Esophagus muscularis mucosa (tissue), 4 donors: ENCODE results near the gene SLX4IP. TPM values are rescaled to one million over a fixed set of nuclear protein-coding genes. Genes with fewer than 3 reads are reported as not detected.

ENCODE experiments used
- DNase-seq: peaks from one replicate; pipeline ENCODE4 v3.0.0-alpha.2; 2017; ENCODE audit errors: extremely low spot score
- H3K27ac ChIP-seq, 4 donors: fragments of 200-600 bp; sonication (generic); replicated peaks in 1 of 4; 1 replicate in 3 of 4; 2 replicates in 1 of 4; pipeline ENCODE4 v1.5.1; 2016 to 2019; ENCODE audit warnings: mild to moderate bottlenecking in 1 of 4
- H3K27me3 ChIP-seq, 4 donors: fragments of 200-600 bp; sonication (generic); one replicate each; pipeline versions ENCODE4 v1.5.1 to v1.6.0; 2016 to 2019
- H3K36me3 ChIP-seq, 4 donors: fragments of 200-600 bp; sonication (generic); one replicate each; pipeline ENCODE4 v1.5.1; 2016 to 2019
- H3K4me1 ChIP-seq, 4 donors: fragments of 200-600 bp; sonication (generic); one replicate each; pipeline ENCODE4 v1.5.1; 2016 to 2019
- H3K4me3 ChIP-seq, 4 donors: fragments of 200-600 bp; sonication (generic); 1 replicate in 2 of 4; 2 replicates in 2 of 4; pipeline ENCODE4 v1.5.1; 2016 to 2019; ENCODE audit warnings: mild to moderate bottlenecking in 4 of 4, moderate library complexity in 1 of 4
- H3K9me3 ChIP-seq, 4 donors: fragments of 200-600 bp; sonication (generic); 1 replicate in 3 of 4; 2 replicates in 1 of 4; pipeline ENCODE4 v1.5.1; 2016 to 2019
- EP300 ChIP-seq: sonication (generic); formaldehyde crosslinking; IDR thresholded peaks from one replicate; pipeline ENCODE4 v1.6.1; 2017; ENCODE audit warnings: antibody characterized with exemption
- POLR2A ChIP-seq: fragments of 450-650 bp; IDR thresholded peaks from one replicate; pipeline ENCODE4 v1.6.1; 2017; ENCODE audit warnings: antibody characterized with exemption, moderate library complexity, mild to moderate bottlenecking, low read depth
- POLR2AphosphoS5 ChIP-seq, 2 donors: sonication (generic); formaldehyde crosslinking; IDR thresholded peaks; one replicate each; pipeline ENCODE4 v1.6.1; 2017; ENCODE audit warnings: antibody characterized with exemption in 2 of 2
- WGBS: methylation state at CpG from one replicate; pipeline ENCODE4 v1.1.5; 2018; 5-methylcytosine and 5-hydroxymethylcytosine counted together
- intact Hi-C: fragments of 100-400 bp; cut with DNase I; formaldehyde crosslinking; loops from one replicate; pipeline ENCODE4 v1.15.1; 2023
- total RNA-seq, 4 donors: library from RNA; depleted of rRNA; stranded (reverse); fragments of >200 nt; gene quantifications; one replicate each; pipeline versions ENCODE4 v1.1.0 to v1.2.1, GENCODE V29; 2016
- TF ChIP-seq, protein P1 (sequence below), 3 experiments: fragments of 200-600 bp in 2 of 3; fragments of 450-650 bp in 1 of 3; sonication (generic) in 2 of 3; IDR thresholded peaks; one replicate each; pipeline ENCODE4 v1.5.1; 2017 to 2019; ENCODE audit warnings: antibody characterized with exemption in 3 of 3, mild to moderate bottlenecking in 2 of 3, moderate library complexity in 1 of 3

SLX4IP gene
- total RNA-seq, 4 donors from 2014 or later: 1.2 to 2.1 (median 1.5) TPM

DNA sequence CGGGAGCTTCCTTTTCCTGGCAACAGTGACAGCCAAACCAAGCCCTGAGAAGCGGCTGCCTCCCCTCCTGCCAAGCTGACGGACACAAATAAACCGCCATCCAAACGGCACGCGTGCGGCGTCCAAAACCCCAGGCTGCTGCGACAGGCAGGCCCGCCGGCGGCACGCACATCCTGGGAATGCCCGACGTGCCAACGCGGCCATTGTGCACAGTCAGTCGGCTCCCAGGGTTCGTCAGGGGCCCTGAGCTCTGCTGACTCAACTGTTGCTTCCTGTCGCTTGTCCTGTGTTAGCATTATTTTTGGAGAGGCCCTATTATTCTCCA is 231.9 kb downstream of the SLX4IP start:
- WGBS: 54% methylated on average over 7 of the region's 21 CpGs
- intact Hi-C loops: loop anchor here (10.0 kb wide), 1 partner anchor 608 kb away; no protein-coding TSS in a partner anchor
- H3K27ac ChIP-seq: peak overlapping the region; percentile 49 to 60 (median 56)
- H3K36me3 ChIP-seq: peaks cover 2 to 48% (median 14%) of the 10 kb centered on the region in 4 donors
- TF ChIP-seq EP300 (no peak), POLR2A (no peak), POLR2AphosphoS5 (IDR thresholded peaks at IDR 0.05) (peak; percentile 49 to 52)
- TF ChIP-seq, protein P1, sequence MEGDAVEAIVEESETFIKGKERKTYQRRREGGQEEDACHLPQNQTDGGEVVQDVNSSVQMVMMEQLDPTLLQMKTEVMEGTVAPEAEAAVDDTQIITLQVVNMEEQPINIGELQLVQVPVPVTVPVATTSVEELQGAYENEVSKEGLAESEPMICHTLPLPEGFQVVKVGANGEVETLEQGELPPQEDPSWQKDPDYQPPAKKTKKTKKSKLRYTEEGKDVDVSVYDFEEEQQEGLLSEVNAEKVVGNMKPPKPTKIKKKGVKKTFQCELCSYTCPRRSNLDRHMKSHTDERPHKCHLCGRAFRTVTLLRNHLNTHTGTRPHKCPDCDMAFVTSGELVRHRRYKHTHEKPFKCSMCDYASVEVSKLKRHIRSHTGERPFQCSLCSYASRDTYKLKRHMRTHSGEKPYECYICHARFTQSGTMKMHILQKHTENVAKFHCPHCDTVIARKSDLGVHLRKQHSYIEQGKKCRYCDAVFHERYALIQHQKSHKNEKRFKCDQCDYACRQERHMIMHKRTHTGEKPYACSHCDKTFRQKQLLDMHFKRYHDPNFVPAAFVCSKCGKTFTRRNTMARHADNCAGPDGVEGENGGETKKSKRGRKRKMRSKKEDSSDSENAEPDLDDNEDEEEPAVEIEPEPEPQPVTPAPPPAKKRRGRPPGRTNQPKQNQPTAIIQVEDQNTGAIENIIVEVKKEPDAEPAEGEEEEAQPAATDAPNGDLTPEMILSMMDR (IDR thresholded peaks at IDR 0.05): no peak
- H3K9me3 ChIP-seq: no peaks in the 10 kb centered on the region
- no peak for DNase-seq
- peaks cover 0 to 7% (median 0%) of the 10 kb centered on the region in 4 donors for H3K27me3 ChIP-seq
- H3K4me3 ChIP-seq: peak overlapping the region in 3 of 4 donors; percentile 10 to 32 (median 10)
- H3K4me1 ChIP-seq: peaks cover 42 to 77% (median 70%) of the 10 kb centered on the region in 4 donors

DNA sequence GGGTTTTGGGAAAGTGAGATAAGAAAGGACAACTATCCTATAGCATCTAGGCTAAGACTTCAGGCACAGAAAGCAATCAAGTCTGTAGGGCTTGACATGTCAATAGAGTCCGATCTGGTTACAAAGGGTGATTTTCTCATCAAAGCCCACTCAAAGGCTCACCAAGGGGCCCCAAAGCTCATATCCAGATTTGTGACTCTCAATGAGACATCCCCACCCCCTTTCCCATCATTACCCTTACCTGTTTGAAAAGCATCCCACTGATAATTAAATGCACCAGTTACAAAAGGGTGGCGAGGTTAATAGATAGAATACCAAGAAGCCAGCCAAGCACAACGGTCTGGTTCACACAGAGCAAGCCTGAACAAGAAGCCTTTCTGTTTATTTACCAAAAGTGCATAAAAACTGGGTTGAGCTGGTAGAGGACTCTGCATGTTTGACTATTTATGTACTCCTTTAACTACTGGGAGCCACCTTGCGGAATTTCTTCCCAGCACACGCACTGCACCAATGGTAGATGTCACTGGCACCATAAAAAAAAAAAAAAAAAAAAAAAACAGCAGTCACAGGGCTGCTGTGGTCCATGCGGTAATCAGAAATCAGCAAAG is 232.6 kb downstream of the SLX4IP start:
- Histone ChIP-seq H3K4me1 (peaks cover 39 to 84% (median 76%) of the 10 kb centered on the region in 4 donors), H3K4me3 (peak overlapping the region in 3 of 4 donors; percentile 10 to 32 (median 10)), H3K36me3 (peaks cover under 1 to 47% (median 10%) of the 10 kb centered on the region in 4 donors), H3K27me3 (peaks cover 0 to 13% (median 0%) of the 10 kb centered on the region in 4 donors), H3K9me3 (no peaks in the 10 kb centered on the region), H3K27ac (peak overlapping the region; percentile 49 to 60 (median 56))
- no peak for DNase-seq
- no peak for TF ChIP-seq POLR2AphosphoS5 (IDR thresholded peaks at IDR 0.05)
- no peak for TF ChIP-seq POLR2A
- TF ChIP-seq, protein P1 (IDR thresholded peaks at IDR 0.05): no peak
- TF ChIP-seq EP300: no peak
- intact Hi-C loops: loop anchor here (10.0 kb wide), 1 partner anchor 607 kb away; no protein-coding TSS in a partner anchor
- 75% methylated on average over 6 of the region's 6 CpGs for WGBS

DNA sequence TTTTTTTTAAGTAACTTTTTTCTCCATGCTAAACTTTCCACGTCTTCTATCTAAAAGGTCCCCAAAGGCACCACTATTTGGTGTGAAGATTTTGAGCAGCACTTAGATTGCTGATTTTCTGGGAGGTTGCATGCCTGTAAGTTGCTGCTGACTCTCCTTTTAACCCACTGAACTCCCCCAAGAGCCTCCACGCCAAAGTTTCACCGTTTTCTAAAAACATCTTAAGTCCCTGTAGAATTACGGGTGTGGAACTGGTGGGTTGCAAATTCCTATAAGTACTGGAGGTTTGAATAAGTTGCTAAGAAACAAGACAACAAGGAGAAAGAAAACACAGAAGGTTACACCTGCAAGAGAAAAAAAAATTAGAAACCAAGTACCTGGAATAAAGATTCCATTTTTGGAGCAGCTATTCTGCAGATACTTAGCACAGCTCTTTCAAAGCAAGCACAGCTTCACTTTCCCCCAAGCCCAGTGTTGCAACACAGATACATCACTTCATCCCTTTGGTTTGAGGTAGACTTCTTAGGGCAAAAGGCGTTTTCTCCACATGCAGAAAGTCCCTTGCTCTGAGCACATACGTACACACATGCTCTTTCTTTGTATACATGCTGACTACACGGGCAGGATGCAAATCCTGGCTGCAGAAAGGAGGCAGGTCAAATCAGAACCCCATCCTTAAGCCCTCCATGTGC is 233.7 kb downstream of the SLX4IP start:
- Histone ChIP-seq H3K36me3 (peaks cover 0 to 37% (median 3%) of the 10 kb centered on the region in 4 donors), H3K9me3 (no peaks in the 10 kb centered on the region), H3K27me3 (peaks cover 0 to 20% (median 0%) of the 10 kb centered on the region in 4 donors), H3K4me3 (peak overlapping the region in 3 of 4 donors; percentile 27 to 78 (median 68)), H3K27ac (peak overlapping the region in 1 of 4 donors; percentile 18), H3K4me1 (peaks cover 37 to 89% (median 83%) of the 10 kb centered on the region in 4 donors)
- intact Hi-C loops: loop anchor here (10.0 kb wide), 1 partner anchor 606 kb away; no protein-coding TSS in a partner anchor
- 86% methylated on average over 7 of the region's 7 CpGs for WGBS
- TF ChIP-seq EP300: no peak
- TF ChIP-seq, protein P1 (IDR thresholded peaks at IDR 0.05): no peak
- no peak for DNase-seq

DNA sequence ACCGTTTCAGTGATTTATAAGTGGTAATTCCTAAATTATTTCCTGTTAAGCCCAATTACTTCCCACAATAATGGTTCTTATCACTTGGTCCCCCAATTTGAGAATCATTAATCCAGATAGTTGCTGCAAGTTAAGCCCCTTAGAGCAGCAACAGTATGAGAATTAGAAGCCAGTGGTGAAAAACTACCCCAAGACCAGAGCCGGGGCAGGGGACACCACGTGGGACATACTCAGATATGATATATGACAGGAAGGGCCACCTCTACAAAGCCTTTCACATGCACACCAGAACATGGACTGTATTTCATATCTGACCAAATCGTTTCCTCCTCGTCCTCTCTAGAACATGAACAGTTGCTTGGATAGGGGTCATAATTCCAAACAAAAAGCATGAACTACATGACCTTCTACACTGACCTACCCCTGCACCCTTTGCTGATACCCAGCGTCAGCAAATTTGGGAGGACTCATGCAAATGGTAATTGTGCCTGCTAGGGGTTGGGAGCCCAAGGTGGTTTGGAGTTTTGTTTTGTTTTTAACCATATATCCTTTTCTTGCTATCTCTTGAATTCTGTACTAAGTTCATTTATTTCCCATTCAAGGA is 234.8 kb downstream of the SLX4IP start:
- peaks cover 30 to 93% (median 86%) of the 10 kb centered on the region in 4 donors for H3K4me1 ChIP-seq
- WGBS: 76% methylated on average over 6 of the region's 6 CpGs
- peak overlapping the region; percentile 79 to 99 (median 93) for H3K27ac ChIP-seq
- no peak for DNase-seq
- peaks cover 0 to 29% (median 3%) of the 10 kb centered on the region in 4 donors for H3K36me3 ChIP-seq
- TF ChIP-seq, protein P1 (IDR thresholded peaks at IDR 0.05): no peak
- TF ChIP-seq EP300: no peak
- peak overlapping the region; percentile 67 to 78 (median 72) for H3K4me3 ChIP-seq
- intact Hi-C loops: loop anchor here (5.0 to 10.0 kb wide), 3 partner anchors 68 to 605 kb away; partner anchors contain the start of gene SLX4IP
- H3K27me3 ChIP-seq: peaks cover 0 to 20% (median 0%) of the 10 kb centered on the region in 4 donors
- H3K9me3 ChIP-seq: no peaks in the 10 kb centered on the region
